Prostate gland (tissue), 2 donors: ENCODE data around the gene IDH3G. TPM values are rescaled to one million over a fixed set of nuclear protein-coding genes. Genes with fewer than 3 reads are reported as not detected.

Source experiments
- DNase-seq: peaks from one replicate; pipeline ENCODE4 v3.0.0-alpha.2; 2019; ENCODE audit warnings: low spot score
- H3K27ac ChIP-seq, 2 donors: fragments of 200-600 bp; sonication (generic); 2 replicates each; pipeline ENCODE4 v1.5.1; 2017 to 2019
- H3K27me3 ChIP-seq: fragments of 200-600 bp; sonication (generic); replicated peaks from 2 replicates; pipeline ENCODE4 v1.5.1; 2019; ENCODE audit not compliant: insufficient read depth
- H3K36me3 ChIP-seq, 2 donors: fragments of 200-600 bp; sonication (generic); 1 replicate in 1 of 2; 2 replicates in 1 of 2; pipeline versions ENCODE4 v1.5.1 to v1.8.1; 2017 to 2019
- H3K4me1 ChIP-seq: fragments of 200-600 bp; sonication (generic); replicated peaks from 2 replicates; pipeline ENCODE4 v1.5.1; 2019
- H3K4me3 ChIP-seq, 2 donors: fragments of 200-600 bp; sonication (generic); 2 replicates each; pipeline ENCODE4 v1.5.1; 2017 to 2019
- H3K9me3 ChIP-seq: fragments of 200-600 bp; sonication (generic); 2 replicates; pipeline ENCODE4 v1.5.1; 2017
- CTCF ChIP-seq, 4 experiments: fragments of 200-600 bp in 2 of 4; fragments of 450-650 bp in 2 of 4; sonication (generic) in 2 of 4; IDR thresholded peaks; 1 replicate in 3 of 4; 2 replicates in 1 of 4; pipeline ENCODE4 v1.5.1; 2016 to 2019; ENCODE audit warnings: antibody characterized with exemption in 4 of 4, mild to moderate bottlenecking in 2 of 4, moderate library complexity in 2 of 4
- POLR2A ChIP-seq: fragments of 450-650 bp; IDR thresholded peaks from one replicate; pipeline ENCODE4 v1.6.1; 2016; ENCODE audit warnings: antibody characterized with exemption, mild to moderate bottlenecking
- POLR2AphosphoS5 ChIP-seq: sonication (generic); formaldehyde crosslinking; IDR thresholded peaks from one replicate; pipeline ENCODE4 v1.6.1; 2017; ENCODE audit warnings: antibody characterized with exemption
- WGBS: methylation state at CpG from one replicate; pipeline ENCODE4 v1.1.5; 2018; 5-methylcytosine and 5-hydroxymethylcytosine counted together
- intact Hi-C: fragments of 100-400 bp; cut with DNase I; formaldehyde crosslinking; loops from one replicate; pipeline ENCODE4 v1.14.2; 2022
- total RNA-seq, 2 donors: library from RNA; depleted of rRNA; stranded (reverse); fragments of >200 nt; gene quantifications; one replicate each; pipeline ENCODE4 v1.1.0, GENCODE V29; 2016

The IDH3G gene
- total RNA-seq, 2 donors from 2014 or later: 106 to 122 TPM

- no peak for DNase-seq
- no peak for TF ChIP-seq CTCF (IDR thresholded peaks at IDR 0.05)
- TF ChIP-seq POLR2A: no peak
- TF ChIP-seq POLR2AphosphoS5: no peak
- H3K4me1 ChIP-seq: no peaks in the 10 kb centered on the region
- H3K27ac ChIP-seq: no peak overlapping the region
- H3K36me3 ChIP-seq: no peaks in the 10 kb centered on the region
- WGBS: 20% methylated on average over 9 of the region's 102 CpGs
- no peaks in the 10 kb centered on the region for H3K27me3 ChIP-seq
- no peaks in the 10 kb centered on the region for H3K9me3 ChIP-seq
- H3K4me3 ChIP-seq: peak overlapping the region in 1 of 2 donors; percentile 22
- intact Hi-C loops: no loop called here
Measured at GRCh38 chrX:153830640-153831428, 36.7 kb upstream of the IDH3G start.

- H3K36me3 ChIP-seq: no peaks in the 10 kb centered on the region
- H3K4me1 ChIP-seq: no peaks in the 10 kb centered on the region
- no peaks in the 10 kb centered on the region for H3K9me3 ChIP-seq
- no peak for DNase-seq
- no peak for TF ChIP-seq POLR2A
- TF ChIP-seq POLR2AphosphoS5: no peak
- no peak for TF ChIP-seq CTCF (IDR thresholded peaks at IDR 0.05)
- H3K4me3 ChIP-seq: peak within 1 kb of the TSS; percentile 22
- no peaks in the 10 kb centered on the region for H3K27me3 ChIP-seq
- H3K27ac ChIP-seq: no peak within 1 kb of the TSS
- 0% methylated on average over 15 of the region's 97 CpGs for WGBS
- intact Hi-C loops: no loop called here
Measured at GRCh38 chrX:153829799-153830639, 35.8 kb upstream of the IDH3G start, which contains the start of gene PDZD4. Gene PDZD4, minus strand, starts transcription at chrX:153830544. Its CDS starts 246 bp downstream, at chrX:153830298.

DNA sequence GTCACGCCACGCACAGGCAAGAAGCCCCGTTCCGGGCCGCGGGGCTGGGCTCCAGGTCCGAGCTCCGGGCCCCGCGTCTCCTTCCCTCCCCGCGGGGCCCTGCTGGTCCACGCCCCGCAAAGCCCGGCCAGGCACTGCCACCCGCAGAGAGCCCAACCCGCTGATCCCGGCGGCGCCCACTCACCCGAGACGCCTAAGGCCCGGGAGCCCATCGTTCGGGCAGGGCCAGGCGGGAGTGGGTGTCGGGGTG is 35.3 kb upstream of the IDH3G start:
- Histone ChIP-seq H3K27ac (no peak overlapping the region), H3K9me3 (no peaks in the 10 kb centered on the region), H3K4me1 (no peaks in the 10 kb centered on the region), H3K4me3 (peak overlapping the region; percentile 22), H3K27me3 (no peaks in the 10 kb centered on the region), H3K36me3 (no peaks in the 10 kb centered on the region)
- DNase-seq: no peak
- WGBS: 0% methylated on average over 6 of the region's 27 CpGs
- intact Hi-C loops: no loop called here
- TF ChIP-seq POLR2A (no peak), CTCF (IDR thresholded peaks at IDR 0.05) (no peak), POLR2AphosphoS5 (no peak)

GRCh38 chrX:153828723-153829548 is 34.8 kb upstream of the IDH3G start:
- intact Hi-C loops: no loop called here
- H3K27ac ChIP-seq: no peak overlapping the region

More at GRCh38 chrX:153828723-153829548, 34.8 kb upstream of the IDH3G start:
- H3K27me3 ChIP-seq: no peaks in the 10 kb centered on the region
- H3K4me3 ChIP-seq: no peak overlapping the region
- no peaks in the 10 kb centered on the region for H3K4me1 ChIP-seq
- no peaks in the 10 kb centered on the region for H3K36me3 ChIP-seq
- TF ChIP-seq CTCF (IDR thresholded peaks at IDR 0.05): no peak
- no peaks in the 10 kb centered on the region for H3K9me3 ChIP-seq
- WGBS: 12% methylated on average over 34 of the region's 50 CpGs
- DNase-seq: no peak
